Activated effector memory CD4-positive, alpha-beta T cell treated with anti-CD3 and anti-CD28 coated beads, Interleukin-2, amount 50 U/mL, for 16 hours (primary cell): ENCODE measurements around the gene PKP1.

Experiments used
- DNase-seq: peaks from one replicate; pipeline ENCODE4 v3.0.0-alpha.2; 2020

Gene PKP1

GRCh38 chr1:201260648-201261311 lies 22.5 kb upstream of the PKP1 start:
- no peak for DNase-seq

- DNase-seq, result no peak
Observed at GRCh38 chr1:201261771-201262547, 21.3 kb upstream of the PKP1 start.

- peak; percentile 44 for DNase-seq
Observed at GRCh38 chr1:201262963-201263608, 20.2 kb upstream of the PKP1 start.

GRCh38 chr1:201264072-201264471 lies 19.2 kb upstream of the PKP1 start:
- DNase-seq, result peak; percentile 33

GRCh38 chr1:201264554-201264953 lies 18.8 kb upstream of the PKP1 start:
- DNase-seq, result peak; percentile 10

- DNase-seq, result no peak
Observed at GRCh38 chr1:201265756-201266155, 17.6 kb upstream of the PKP1 start.

GRCh38 chr1:201266276-201266675 lies 17.0 kb upstream of the PKP1 start:
- no peak for DNase-seq

GRCh38 chr1:201266774-201267173 lies 16.5 kb upstream of the PKP1 start:
- no peak for DNase-seq

GRCh38 chr1:201267481-201268229 lies 15.7 kb upstream of the PKP1 start:
- DNase-seq, result peak; percentile 39

GRCh38 chr1:201268604-201269151 lies 14.6 kb upstream of the PKP1 start:
- peak; percentile 31 for DNase-seq

GRCh38 chr1:201269281-201269680 lies 14.0 kb upstream of the PKP1 start:
- peak; percentile 28 for DNase-seq

GRCh38 chr1:201269900-201270410 lies 13.4 kb upstream of the PKP1 start:
- DNase-seq, result peak; percentile 25

GRCh38 chr1:201270616-201271390 lies 12.5 kb upstream of the PKP1 start:
- DNase-seq, result peak; percentile 6

- no peak for DNase-seq
Observed at GRCh38 chr1:201272799-201273198, 10.5 kb upstream of the PKP1 start.

- DNase-seq, result no peak
Observed at GRCh38 chr1:201274616-201275252, 8.6 kb upstream of the PKP1 start.

GRCh38 chr1:201275253-201275666 lies 8.0 kb upstream of the PKP1 start:
- no peak for DNase-seq

GRCh38 chr1:201276891-201277290 lies 6.4 kb upstream of the PKP1 start:
- no peak for DNase-seq

- no peak for DNase-seq
Observed at GRCh38 chr1:201277441-201277840, 5.9 kb upstream of the PKP1 start.

- no peak for DNase-seq
Observed at GRCh38 chr1:201279313-201279712, 4.0 kb upstream of the PKP1 start.

GRCh38 chr1:201280884-201281283 lies 2.4 kb upstream of the PKP1 start:
- no peak for DNase-seq

- DNase-seq, result no peak
Observed at GRCh38 chr1:201281573-201281972, 1.7 kb upstream of the PKP1 start.
